Measurements from ENCODE around the gene SDCBP2. TPM values are rescaled to one million over a fixed set of nuclear protein-coding genes. Genes with fewer than 3 reads are reported as not detected.

Gene SDCBP2
- total and polyA plus RNA-seq, 4 donors: 1.9 to 6.1 (median 4.7) TPM

- no peak for TF ChIP-seq MAX (IDR thresholded peaks at IDR 0.05)
These were observed 42.5 kb downstream of the SDCBP2 start (continued) for GRCh38 chr20:1286267-1287024.

DNA sequence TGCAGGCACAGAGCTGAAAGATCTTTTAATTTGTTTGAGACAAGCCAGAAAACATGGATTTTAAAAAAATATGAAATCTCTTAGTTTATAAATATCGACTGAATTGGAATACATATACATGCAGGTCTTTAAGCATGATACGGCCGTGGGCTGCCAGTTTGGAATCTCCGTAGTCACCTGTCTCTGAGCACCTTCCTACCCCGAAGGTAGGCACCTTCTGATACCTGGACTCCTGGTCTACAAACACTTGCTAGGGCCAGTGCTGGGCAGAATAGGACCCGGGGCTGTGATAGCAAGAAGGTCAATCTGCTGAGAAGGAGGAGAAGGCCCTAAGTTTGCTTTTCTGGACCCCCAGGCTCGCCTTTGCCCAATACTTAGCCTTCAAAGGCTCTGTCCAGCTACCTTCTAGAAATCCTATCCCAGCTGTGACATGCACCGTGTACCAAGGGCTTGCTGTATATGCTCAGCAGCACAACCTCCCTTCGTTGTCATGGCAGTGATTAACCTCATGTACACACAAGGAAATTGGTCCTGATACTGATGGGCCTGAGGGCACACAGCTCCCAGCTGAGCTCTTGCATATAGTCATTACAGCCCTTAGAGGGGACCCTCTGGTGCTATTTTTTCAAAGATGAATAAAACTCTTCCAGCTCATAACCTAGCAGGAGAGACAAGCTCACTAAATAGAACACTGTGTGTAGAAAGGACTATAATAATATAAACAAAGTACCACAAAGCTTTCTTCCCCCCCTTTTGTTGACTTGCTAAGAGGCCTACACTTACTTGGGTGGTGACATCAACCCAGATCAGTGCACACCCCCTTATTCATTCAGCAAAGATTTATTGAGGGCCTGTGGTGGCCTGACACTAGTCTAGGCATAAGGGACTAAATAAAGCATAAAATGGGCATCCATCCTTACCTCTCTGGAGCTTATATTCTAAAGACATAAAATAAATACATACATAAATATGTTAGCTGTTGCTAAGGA is 45.1 kb downstream of the SDCBP2 start:
- Histone ChIP-seq H3K9me3 (ENCODE audit: control insufficient read depth in 4 of 4, low read length in 3 of 4) (no peaks in the 10 kb centered on the region), H3K4me1 (ENCODE audit: control insufficient read depth in 4 of 4, insufficient read depth in 4 of 4, low read length in 3 of 4) (peaks cover 0 to 6% (median 2%) of the 10 kb centered on the region in 4 donors), H3K36me3 (ENCODE audit: control insufficient read depth in 4 of 4, insufficient read depth in 3 of 4, low read depth in 1 of 4, low read length in 3 of 4) (no peaks in the 10 kb centered on the region), H3K9ac (ENCODE audit: low read depth in 1 of 2, low read length in 2 of 2) (no peak overlapping the region), H3K27ac (ENCODE audit: low read depth in 1 of 2, low read length in 2 of 2) (no peak overlapping the region), H3K27me3 (ENCODE audit: control insufficient read depth in 4 of 4, insufficient read depth in 4 of 4, low read length in 3 of 4) (no peaks in the 10 kb centered on the region), H3K4me3 (ENCODE audit: low read depth in 1 of 3, low read length in 3 of 3) (no peak overlapping the region)
- WGBS: 80% methylated on average over 9 of the region's 9 CpGs
- DNase-seq (ENCODE audit: low spot score): no peak
- TF ChIP-seq RAD21 (IDR thresholded peaks at IDR 0.05) (no peak), HNF4A (conservative IDR thresholded peaks at IDR 0.05) (no peak), YY1 (IDR thresholded peaks at IDR 0.05) (no peak), MAX (IDR thresholded peaks at IDR 0.05) (no peak), HNF4G (IDR thresholded peaks at IDR 0.05) (no peak), CTCF (IDR thresholded peaks at IDR 0.05; ENCODE audit: low read depth, low read length, missing input control) (no peak), NR2F2 (IDR thresholded peaks at IDR 0.05) (no peak)
- TF ChIP-seq, protein P1, sequence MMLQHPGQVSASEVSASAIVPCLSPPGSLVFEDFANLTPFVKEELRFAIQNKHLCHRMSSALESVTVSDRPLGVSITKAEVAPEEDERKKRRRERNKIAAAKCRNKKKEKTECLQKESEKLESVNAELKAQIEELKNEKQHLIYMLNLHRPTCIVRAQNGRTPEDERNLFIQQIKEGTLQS (IDR thresholded peaks at IDR 0.05): no peak

- no peaks in the 10 kb centered on the region for H3K27me3 ChIP-seq (ENCODE audit: control insufficient read depth in 4 of 4, insufficient read depth in 4 of 4, low read length in 3 of 4)
- peaks cover 0 to 6% (median 2%) of the 10 kb centered on the region in 4 donors for H3K4me1 ChIP-seq (ENCODE audit: control insufficient read depth in 4 of 4, insufficient read depth in 4 of 4, low read length in 3 of 4)
- H3K4me3 ChIP-seq (ENCODE audit: low read depth in 1 of 3, low read length in 3 of 3): no peak overlapping the region
- no peak for DNase-seq (ENCODE audit: low spot score)
- no peak overlapping the region for H3K27ac ChIP-seq (ENCODE audit: low read depth in 1 of 2, low read length in 2 of 2)
- 82% methylated on average over 3 of the region's 3 CpGs for WGBS
- H3K9me3 ChIP-seq (ENCODE audit: control insufficient read depth in 4 of 4, low read length in 3 of 4): no peaks in the 10 kb centered on the region
- H3K36me3 ChIP-seq (ENCODE audit: control insufficient read depth in 4 of 4, insufficient read depth in 3 of 4, low read depth in 1 of 4, low read length in 3 of 4): no peaks in the 10 kb centered on the region
- no peak overlapping the region for H3K9ac ChIP-seq (ENCODE audit: low read depth in 1 of 2, low read length in 2 of 2)
- TF ChIP-seq RAD21 (IDR thresholded peaks at IDR 0.05) (no peak), SP1 (IDR thresholded peaks at IDR 0.05) (no peak), FOXA2 (IDR thresholded peaks at IDR 0.05) (no peak), NR2F2 (IDR thresholded peaks at IDR 0.05) (no peak), FOXA1 (IDR thresholded peaks at IDR 0.05) (no peak), YY1 (IDR thresholded peaks at IDR 0.05) (no peak), MAX (IDR thresholded peaks at IDR 0.05) (no peak), RXRA (IDR thresholded peaks at IDR 0.05) (no peak), HNF4G (IDR thresholded peaks at IDR 0.05) (no peak), HNF4A (conservative IDR thresholded peaks at IDR 0.05) (no peak), JUND (IDR thresholded peaks at IDR 0.05) (no peak), ZBTB33 (IDR thresholded peaks at IDR 0.05) (no peak), GABPA (IDR thresholded peaks at IDR 0.05 in 1 of 2, conservative IDR thresholded peaks at IDR 0.05 in 1 of 2) (no peak), REST (IDR thresholded peaks at IDR 0.05) (no peak), TAF1 (conservative IDR thresholded peaks at IDR 0.05) (no peak)
- TF ChIP-seq, protein P1 (IDR thresholded peaks at IDR 0.05): no peak
These were observed 46.0 kb downstream of the SDCBP2 start for GRCh38 chr20:1282966-1283365.
